Fibroblast of pulmonary artery (primary cell): ENCODE measurements around the gene ALPK3.

Experiments used
- DNase-seq: peaks from one replicate; pipeline ENCODE4 v3.0.0-alpha.2; 2010; ENCODE audit warnings: low read depth
- H3K4me3 ChIP-seq: replicated peaks from 2 replicates; pipeline ENCODE4 v1.5.1; 2011; ENCODE audit warnings: low read depth, mild to moderate bottlenecking, control low read depth, low read length, moderate library complexity
- TF ChIP-seq, protein P1 (sequence below): IDR thresholded peaks from 2 replicates; pipeline ENCODE4 v1.5.1; 2011; ENCODE audit warnings: mild to moderate bottlenecking, control low read depth, low read length, inconsistent platforms; ENCODE audit errors: missing control alignments

The ALPK3 gene

DNA sequence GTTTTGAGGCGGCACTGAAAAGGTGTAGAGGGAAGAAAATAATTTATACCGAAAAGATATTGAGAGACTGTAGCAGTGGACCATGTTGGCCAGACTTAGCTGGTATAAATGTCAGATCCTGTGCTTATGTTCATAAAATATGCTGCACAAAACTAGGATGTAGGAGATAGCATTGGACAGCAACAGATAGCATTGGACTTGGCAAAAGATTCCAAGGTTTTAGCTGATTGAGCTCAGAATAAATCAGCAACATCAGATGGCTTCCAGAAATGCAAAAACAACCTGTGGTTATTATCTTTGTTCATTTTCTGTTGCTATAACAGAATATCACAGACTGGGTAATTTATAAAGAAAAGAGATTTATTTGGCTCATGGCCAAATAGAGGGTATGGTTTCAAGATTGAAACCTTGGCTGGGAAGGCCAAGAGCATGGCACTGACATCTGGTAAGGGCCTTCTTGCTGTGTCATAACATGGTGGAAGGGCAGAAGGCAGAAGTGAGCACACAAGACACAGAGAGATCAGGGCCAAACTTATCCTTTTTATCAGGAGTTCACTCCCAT, 102.0 kb downstream of the ALPK3 start:
- no peak overlapping the region for H3K4me3 ChIP-seq
- no peak for DNase-seq
- TF ChIP-seq, protein P1, sequence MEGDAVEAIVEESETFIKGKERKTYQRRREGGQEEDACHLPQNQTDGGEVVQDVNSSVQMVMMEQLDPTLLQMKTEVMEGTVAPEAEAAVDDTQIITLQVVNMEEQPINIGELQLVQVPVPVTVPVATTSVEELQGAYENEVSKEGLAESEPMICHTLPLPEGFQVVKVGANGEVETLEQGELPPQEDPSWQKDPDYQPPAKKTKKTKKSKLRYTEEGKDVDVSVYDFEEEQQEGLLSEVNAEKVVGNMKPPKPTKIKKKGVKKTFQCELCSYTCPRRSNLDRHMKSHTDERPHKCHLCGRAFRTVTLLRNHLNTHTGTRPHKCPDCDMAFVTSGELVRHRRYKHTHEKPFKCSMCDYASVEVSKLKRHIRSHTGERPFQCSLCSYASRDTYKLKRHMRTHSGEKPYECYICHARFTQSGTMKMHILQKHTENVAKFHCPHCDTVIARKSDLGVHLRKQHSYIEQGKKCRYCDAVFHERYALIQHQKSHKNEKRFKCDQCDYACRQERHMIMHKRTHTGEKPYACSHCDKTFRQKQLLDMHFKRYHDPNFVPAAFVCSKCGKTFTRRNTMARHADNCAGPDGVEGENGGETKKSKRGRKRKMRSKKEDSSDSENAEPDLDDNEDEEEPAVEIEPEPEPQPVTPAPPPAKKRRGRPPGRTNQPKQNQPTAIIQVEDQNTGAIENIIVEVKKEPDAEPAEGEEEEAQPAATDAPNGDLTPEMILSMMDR, result no peak

DNA sequence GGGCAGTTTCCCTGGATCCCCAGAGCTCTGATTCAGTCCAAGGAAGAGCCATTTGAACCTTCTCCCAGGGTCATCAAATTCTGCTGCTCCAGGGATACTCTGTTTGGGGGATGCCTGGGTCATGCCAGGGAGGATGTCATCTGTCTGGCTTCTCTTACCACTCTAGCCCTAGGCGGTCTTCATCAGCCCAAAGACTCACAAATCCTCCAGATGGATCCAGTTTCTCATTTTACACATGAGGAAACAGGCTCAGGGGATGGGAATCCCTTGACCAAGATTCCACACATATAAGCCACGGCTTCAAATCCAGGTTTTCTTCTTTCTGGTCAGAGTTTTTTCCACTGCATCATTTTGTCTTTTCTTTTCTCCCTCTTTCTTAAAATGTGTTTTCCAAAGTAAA, 104.0 kb downstream of the ALPK3 start:
- TF ChIP-seq, protein P1, result no peak
- DNase-seq, result no peak
- no peak overlapping the region for H3K4me3 ChIP-seq

DNA sequence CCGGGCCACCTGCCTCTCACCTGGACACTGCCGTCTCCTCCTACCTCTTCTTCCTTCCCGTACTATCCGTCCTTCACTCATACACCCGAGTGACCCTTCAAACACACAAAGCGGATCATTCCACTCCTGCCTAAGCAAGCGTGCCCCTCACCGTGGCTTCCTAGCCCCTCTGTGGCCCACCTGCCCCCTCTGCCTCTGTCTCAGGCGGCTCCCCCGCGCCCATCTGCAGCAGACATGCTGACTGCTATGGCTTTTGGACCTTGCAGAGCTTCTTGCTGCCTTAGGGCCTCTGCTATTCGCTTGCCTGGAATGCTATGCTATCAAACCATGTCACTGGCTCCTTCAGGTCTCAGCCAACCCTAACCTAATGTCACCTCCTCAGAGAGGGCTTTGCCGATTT, 105.4 kb downstream of the ALPK3 start:
- no peak overlapping the region for H3K4me3 ChIP-seq
- TF ChIP-seq, protein P1, result no peak
- no peak for DNase-seq
